ENCODE results near the gene SLC39A3. TPM values are rescaled to one million over a fixed set of nuclear protein-coding genes. Genes with fewer than 3 reads are reported as not detected.
A peak's percentile ranks its signal among the peaks of the same experiment; 100 is the strongest.

SLC39A3 gene
- total RNA-seq, 1 experiment from 2014 or later, result 87.4 TPM

GRCh38 chr19:2720777-2721569, 18.8 kb downstream of the SLC39A3 start, which contains the start of gene DIRAS1:
Gene DIRAS1 (minus strand): TSS chr19:2721372. CDS start chr19:2717806, 3,566 bp downstream.
- Histone ChIP-seq H3K4me3 (ENCODE audit: low read length) (peak within 1 kb of the TSS; percentile 46), H3K9ac (ENCODE audit: low read length) (no peak within 1 kb of the TSS), H3K79me2 (ENCODE audit: low read length) (no peaks in the 10 kb centered on the region), H3F3A (ENCODE audit: low read length, unreplicated experiment) (no peaks in the 10 kb centered on the region), H3K9me3 (ENCODE audit: low read length) (no peaks in the 10 kb centered on the region), H3K4me1 (ENCODE audit: insufficient read depth, low read length) (peaks cover 9% of the 10 kb centered on the region), H3K36me3 (ENCODE audit: low read depth, low read length) (no peaks in the 10 kb centered on the region), H3K4me2 (ENCODE audit: low read length) (peak within 1 kb of the TSS; percentile 34), H4K20me1 (ENCODE audit: low read length) (no peaks in the 10 kb centered on the region), H3K9me2 (replicated peaks; ENCODE audit: low read length) (no peaks in the 10 kb centered on the region), H3K27me3 (ENCODE audit: low read length) (no peaks in the 10 kb centered on the region), H3K27ac (ENCODE audit: low read length) (no peak within 1 kb of the TSS), H2AFZ (ENCODE audit: low read length) (no peak within 1 kb of the TSS)
- DNase-seq (no peak), ATAC-seq (peak; percentile 20; the same call in 1 of the 2 replicates)
- ChIA-PET POLR2A (ENCODE audit: unreplicated experiment) (no interaction called here), CTCF (no interaction called here)
- intact Hi-C loops (cut with micrococcal nuclease), result no loop called here
- BruUV-seq (replicated peaks), result no TSS peak
- TF ChIP-seq CTCF (conservative IDR thresholded peaks at IDR 0.05; ENCODE audit: low read depth, low read length), result no peak
- no peak for TF ChIP-seq EZH2 (IDR thresholded peaks at IDR 0.05; ENCODE audit: low read length, unreplicated experiment)
- no peak for TF ChIP-seq EZH2phosphoT487 (IDR thresholded peaks at IDR 0.05; ENCODE audit: borderline replicate concordance, low read length)

GRCh38 chr19:2719920-2720776, 19.7 kb downstream of the SLC39A3 start:
- Histone ChIP-seq H2AFZ (ENCODE audit: low read length) (no peak overlapping the region), H3K4me2 (ENCODE audit: low read length) (no peak overlapping the region), H4K20me1 (ENCODE audit: low read length) (no peaks in the 10 kb centered on the region), H3K36me3 (ENCODE audit: low read depth, low read length) (no peaks in the 10 kb centered on the region), H3K27ac (ENCODE audit: low read length) (no peak overlapping the region), H3K79me2 (ENCODE audit: low read length) (no peaks in the 10 kb centered on the region), H3K9me2 (replicated peaks; ENCODE audit: low read length) (no peaks in the 10 kb centered on the region), H3K4me1 (ENCODE audit: insufficient read depth, low read length) (peaks cover 9% of the 10 kb centered on the region), H3K9ac (ENCODE audit: low read length) (no peak overlapping the region), H3K27me3 (ENCODE audit: low read length) (no peaks in the 10 kb centered on the region), H3F3A (ENCODE audit: low read length, unreplicated experiment) (no peaks in the 10 kb centered on the region), H3K4me3 (ENCODE audit: low read length) (no peak overlapping the region), H3K9me3 (ENCODE audit: low read length) (0 out of 2 replicates have a peak, but pooled peaks cover 6% of the 10 kb centered on the region)
- ChIA-PET CTCF (no interaction called here), POLR2A (ENCODE audit: unreplicated experiment) (no interaction called here)
- ATAC-seq (no peak), DNase-seq (no peak)
- intact Hi-C loops (cut with micrococcal nuclease), result no loop called here
- TF ChIP-seq EZH2phosphoT487 (IDR thresholded peaks at IDR 0.05; ENCODE audit: borderline replicate concordance, low read length) (no peak), CTCF (conservative IDR thresholded peaks at IDR 0.05; ENCODE audit: low read depth, low read length) (no peak), EZH2 (IDR thresholded peaks at IDR 0.05; ENCODE audit: low read length, unreplicated experiment) (no peak)
- BruUV-seq (replicated peaks), result no TSS peak
